Erythroblast (primary cell): ENCODE results near the gene SPINK4.

Experiments used
- GATA1 ChIP-seq: IDR thresholded peaks from 2 replicates; pipeline ENCODE4 v1.6.1; 2011; ENCODE audit warnings: low read depth, mild to moderate bottlenecking, control low read depth, low read length, moderate library complexity
- POLR2A ChIP-seq: IDR thresholded peaks from 2 replicates; pipeline ENCODE4 v1.6.1; 2011; ENCODE audit warnings: mild to moderate bottlenecking, low read length

- TF ChIP-seq POLR2A, result no peak
- TF ChIP-seq GATA1, result no peak
These were observed 37.5 kb downstream of the SPINK4 start for GRCh38 chr9:33277484-33277883.
